HG02623 (cell line): ENCODE data around the gene FAM117B.
A peak's percentile ranks its signal among the peaks of the same experiment; 100 is the strongest.

ENCODE experiments used
- ATAC-seq: cut with Tn5 transposase; IDR thresholded peaks from one replicate; pipeline ENCODE4 v1.9.1; 2021; ENCODE audit warnings: moderate library complexity; ENCODE audit not compliant: unreplicated experiment

FAM117B gene

GRCh38 chr2:202634556-202635427, at the start of gene FAM117B:
TSS of gene FAM117B (plus strand) at chr2:202634969. CDS start at chr2:202635188, 219 bp downstream.
- ATAC-seq, result peak; percentile 90

- ATAC-seq, result no peak
Observed at GRCh38 chr2:202588647-202589581, 45.9 kb upstream of the FAM117B start.

DNA sequence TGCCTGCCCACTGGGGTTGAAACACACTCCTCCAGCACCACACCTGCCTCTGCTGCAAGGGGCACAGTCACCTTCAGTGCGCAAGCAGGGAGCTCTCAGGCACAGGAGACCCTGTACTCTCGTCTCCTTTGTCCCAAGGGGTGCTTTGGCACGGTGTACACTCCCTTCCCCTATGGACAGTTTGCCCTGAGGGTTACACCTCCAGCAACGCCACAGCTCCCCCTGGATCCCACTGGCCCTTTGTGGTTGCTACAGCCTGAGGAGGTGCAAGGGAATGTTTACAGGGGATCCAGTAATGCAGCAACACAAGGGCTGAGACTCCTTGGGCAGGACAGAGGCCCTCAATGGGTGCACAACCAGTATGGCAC, 45.2 kb upstream of the FAM117B start:
- no peak for ATAC-seq

DNA sequence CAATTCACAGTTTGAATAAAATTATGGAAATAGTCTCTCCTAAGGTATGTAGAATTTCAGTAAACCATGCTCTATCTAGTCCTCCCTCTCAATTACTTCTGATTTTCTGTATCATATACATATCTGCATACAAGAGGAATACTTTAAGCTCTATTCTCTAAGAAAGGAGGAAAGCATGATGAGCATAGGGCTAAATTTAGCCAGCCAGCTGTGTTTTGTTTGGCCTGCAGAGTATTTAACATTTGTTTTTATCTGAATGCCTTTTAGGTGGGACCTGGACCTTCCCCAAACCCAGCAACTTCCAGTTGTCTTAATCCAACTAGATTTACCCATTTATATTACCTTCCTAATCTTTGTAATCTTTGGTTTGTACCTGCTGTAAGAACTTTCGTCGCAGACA, 42.2 kb upstream of the FAM117B start:
- ATAC-seq, result no peak

DNA sequence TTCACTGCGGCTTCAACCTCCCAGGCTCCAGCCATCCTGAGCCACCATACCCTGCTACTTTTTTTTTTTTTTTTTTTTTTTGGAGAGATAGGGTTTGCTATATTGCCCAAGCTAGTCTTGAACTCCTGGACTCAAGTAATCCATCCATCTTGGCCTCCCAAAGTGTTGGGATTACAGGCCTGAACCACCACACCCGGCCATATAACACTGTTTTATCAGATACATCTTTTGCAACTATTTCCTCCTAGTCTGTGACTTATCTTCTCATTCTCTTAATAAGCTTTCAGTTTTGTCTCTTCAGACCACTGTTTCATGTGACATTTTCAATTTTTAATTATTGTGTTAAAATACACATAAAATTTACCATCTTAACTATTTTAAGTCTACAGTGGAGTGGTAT, 35.7 kb upstream of the FAM117B start:
- no peak for ATAC-seq

DNA sequence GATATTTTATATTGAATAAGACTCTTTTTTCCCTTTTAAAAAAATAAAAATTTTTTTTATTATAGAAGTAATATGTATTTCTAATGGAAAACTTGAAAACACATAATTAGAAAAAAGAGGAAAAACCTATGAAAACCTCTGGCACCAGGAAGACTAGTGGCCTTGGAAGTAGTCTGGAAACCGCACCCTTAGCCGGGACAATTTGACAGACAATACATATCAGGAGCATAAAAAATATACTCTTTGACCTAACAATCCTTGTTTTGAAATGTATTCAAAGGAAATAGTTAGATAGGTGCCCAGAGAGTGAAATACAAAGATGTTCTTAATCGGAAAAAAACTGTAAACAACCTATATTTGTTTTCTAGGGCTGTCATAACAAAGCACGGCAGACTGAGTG, 34.9 kb upstream of the FAM117B start:
- ATAC-seq, result no peak

- no peak for ATAC-seq
Observed at GRCh38 chr2:202604699-202605098, 30.1 kb upstream of the FAM117B start.

DNA sequence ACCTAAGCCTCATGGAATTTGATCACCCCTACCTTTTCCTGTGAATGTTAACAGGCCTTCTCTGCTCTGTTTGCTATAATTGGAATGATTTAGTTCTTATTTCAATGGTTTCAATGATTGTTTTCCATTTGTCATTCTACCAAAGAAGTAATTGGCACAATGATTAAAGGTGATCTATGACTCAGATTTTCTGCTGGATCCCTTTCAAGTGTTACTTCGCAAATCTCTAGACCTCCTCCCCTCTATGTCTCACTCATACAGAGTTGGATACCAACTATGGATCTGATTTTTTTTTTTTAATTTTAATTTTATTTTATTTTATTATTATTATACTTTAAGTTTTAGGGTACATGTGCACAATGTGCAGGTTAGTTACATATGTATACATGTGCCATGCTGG, 29.6 kb upstream of the FAM117B start:
- no peak for ATAC-seq

DNA sequence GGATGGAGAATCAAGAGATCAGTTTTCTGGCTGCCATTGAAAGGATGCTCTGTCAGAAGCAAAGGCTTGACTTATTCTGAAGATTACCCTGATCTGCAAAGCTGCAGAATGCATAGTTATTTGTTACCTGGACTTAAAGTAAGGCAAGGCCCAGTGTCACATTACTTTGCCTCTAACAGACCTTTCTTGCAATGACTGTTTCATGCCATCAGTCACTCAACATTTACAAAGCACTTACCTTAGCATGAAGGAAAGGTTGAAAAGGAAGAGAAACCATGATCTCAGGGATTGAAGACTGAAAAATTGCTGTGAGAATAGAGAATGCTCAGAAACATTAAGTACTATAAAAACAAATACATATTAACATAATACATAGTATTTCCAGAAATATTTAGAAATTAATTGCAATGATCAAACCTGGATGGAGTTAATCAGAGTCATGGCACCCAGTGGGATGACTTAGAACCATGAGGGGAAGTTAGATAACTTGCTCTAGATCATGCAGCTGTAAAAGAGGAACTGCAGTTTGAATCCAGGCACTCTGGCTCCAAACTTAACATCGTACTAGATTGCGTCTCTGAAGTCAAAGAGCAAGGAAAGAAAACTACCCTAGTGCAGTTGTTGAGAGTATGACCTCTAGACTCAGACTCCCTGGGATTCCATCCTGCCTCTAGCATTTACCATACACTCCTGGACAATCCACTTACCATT, 26.5 kb upstream of the FAM117B start:
- no peak for ATAC-seq

- peak; percentile 95 for ATAC-seq
Observed at GRCh38 chr2:202609381-202610145, 25.2 kb upstream of the FAM117B start.

GRCh38 chr2:202610380-202610779, 24.4 kb upstream of the FAM117B start:
- no peak for ATAC-seq

GRCh38 chr2:202612145-202612544, 22.6 kb upstream of the FAM117B start:
- ATAC-seq, result no peak

GRCh38 chr2:202613479-202613878, 21.3 kb upstream of the FAM117B start:
- ATAC-seq, result no peak

- ATAC-seq, result no peak
Observed at GRCh38 chr2:202624133-202624532, 10.6 kb upstream of the FAM117B start.

DNA sequence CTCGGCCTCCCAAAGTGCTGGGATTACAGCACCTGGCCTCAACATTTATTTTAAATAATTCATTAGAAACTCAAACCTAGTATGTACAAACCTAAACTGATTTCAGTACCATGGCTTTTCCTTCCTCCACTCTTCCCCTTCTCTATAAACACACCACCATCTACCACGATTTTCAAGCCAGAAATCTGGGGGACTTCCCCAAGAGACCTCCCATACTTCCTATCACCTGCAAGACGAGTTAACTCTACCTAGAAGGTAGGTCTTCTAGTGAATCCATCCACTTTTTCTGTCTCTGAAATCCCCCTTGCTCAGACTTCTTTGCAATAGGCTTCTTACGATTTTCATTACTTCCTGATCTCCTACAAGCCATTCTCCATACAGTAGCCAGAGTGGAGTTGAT, 7.7 kb upstream of the FAM117B start:
- no peak for ATAC-seq

DNA sequence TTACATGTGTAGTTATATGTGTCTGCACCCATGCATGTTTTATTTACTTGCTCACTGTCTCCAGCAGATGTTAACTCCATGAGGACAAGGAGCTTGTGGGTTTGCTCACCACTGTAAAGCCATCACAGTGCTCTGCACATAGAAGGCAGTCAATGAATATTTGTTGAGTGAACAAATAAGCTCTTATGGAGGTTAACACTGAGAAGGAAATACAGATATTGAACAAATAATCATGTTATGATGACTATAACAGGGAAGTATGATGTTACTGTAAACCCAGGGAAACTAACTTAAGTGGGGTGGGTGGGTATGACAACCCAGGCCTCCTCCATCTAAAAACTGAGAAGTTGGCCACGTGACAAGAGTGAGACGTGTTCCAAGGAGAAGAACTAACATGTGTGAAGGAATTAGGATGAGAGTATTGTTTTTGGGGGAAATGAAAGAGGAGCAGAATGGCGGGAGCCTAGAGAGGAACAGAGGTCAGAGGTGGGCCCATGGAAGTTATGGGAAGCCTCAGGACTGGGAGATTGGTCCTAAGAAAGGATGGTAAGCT, 6.0 kb upstream of the FAM117B start:
- ATAC-seq, result no peak

GRCh38 chr2:202632682-202633290, 2.0 kb upstream of the FAM117B start:
- no peak for ATAC-seq

GRCh38 chr2:202633470-202633869, 1.3 kb upstream of the FAM117B start:
- ATAC-seq, result no peak

GRCh38 chr2:202635428-202636212, 851 bp downstream of the FAM117B start:
- peak; percentile 60 for ATAC-seq
